ENCODE measurements around the gene CACNA2D1.

Gene CACNA2D1

GRCh38 chr7:81986723-81987470 lies 456.7 kb downstream of the CACNA2D1 start:
- H3K9me3 ChIP-seq (replicated peaks; ENCODE audit: low read length), result no peaks in the 10 kb centered on the region
- no peaks in the 10 kb centered on the region for H3K36me3 ChIP-seq (ENCODE audit: insufficient read depth, low read length)
- H3K27me3 ChIP-seq (ENCODE audit: control insufficient read depth, insufficient read depth, low read length), result no peaks in the 10 kb centered on the region
- H3K4me3 ChIP-seq (ENCODE audit: low read length), result no peak overlapping the region
- no peak overlapping the region for H3K4me2 ChIP-seq (ENCODE audit: low read length)
- H3K9ac ChIP-seq (ENCODE audit: low read depth, low read length), result no peak overlapping the region
- H3K4me1 ChIP-seq (ENCODE audit: control insufficient read depth, insufficient read depth, low read length), result peaks cover 5% of the 10 kb centered on the region

GRCh38 chr7:81983406-81983805 lies 460.2 kb downstream of the CACNA2D1 start:
- H3K9me3 ChIP-seq (replicated peaks; ENCODE audit: low read length), result no peaks in the 10 kb centered on the region

GRCh38 chr7:81973117-81973516 lies 470.5 kb downstream of the CACNA2D1 start:
- Histone ChIP-seq H3K36me3 (ENCODE audit: insufficient read depth, low read length) (no peaks in the 10 kb centered on the region), H3K4me3 (ENCODE audit: low read length) (no peak overlapping the region), H3K27me3 (ENCODE audit: control insufficient read depth, insufficient read depth, low read length) (no peaks in the 10 kb centered on the region), H3K9me3 (replicated peaks; ENCODE audit: low read length) (no peaks in the 10 kb centered on the region), H3K9ac (ENCODE audit: low read depth, low read length) (no peak overlapping the region), H3K4me1 (ENCODE audit: control insufficient read depth, insufficient read depth, low read length) (no peaks in the 10 kb centered on the region), H3K4me2 (ENCODE audit: low read length) (no peak overlapping the region)

More at GRCh38 chr7:81983406-81983805, 460.2 kb downstream of the CACNA2D1 start:
- Histone ChIP-seq H3K27me3 (ENCODE audit: control insufficient read depth, insufficient read depth, low read length) (no peaks in the 10 kb centered on the region), H3K4me3 (ENCODE audit: low read length) (no peak overlapping the region), H3K4me2 (ENCODE audit: low read length) (no peak overlapping the region), H3K36me3 (ENCODE audit: insufficient read depth, low read length) (no peaks in the 10 kb centered on the region), H3K9ac (ENCODE audit: low read depth, low read length) (no peak overlapping the region), H3K4me1 (ENCODE audit: control insufficient read depth, insufficient read depth, low read length) (no peaks in the 10 kb centered on the region)

- no peaks in the 10 kb centered on the region for H3K36me3 ChIP-seq (ENCODE audit: insufficient read depth, low read length)
- no peaks in the 10 kb centered on the region for H3K27me3 ChIP-seq (ENCODE audit: control insufficient read depth, insufficient read depth, low read length)
- H3K9ac ChIP-seq (ENCODE audit: low read depth, low read length), result no peak overlapping the region
- H3K9me3 ChIP-seq (replicated peaks; ENCODE audit: low read length), result no peaks in the 10 kb centered on the region
- no peak overlapping the region for H3K4me2 ChIP-seq (ENCODE audit: low read length)
- peaks cover 10% of the 10 kb centered on the region for H3K4me1 ChIP-seq (ENCODE audit: control insufficient read depth, insufficient read depth, low read length)
- H3K4me3 ChIP-seq (ENCODE audit: low read length), result no peak overlapping the region
These were observed 483.6 kb downstream of the CACNA2D1 start for GRCh38 chr7:81960026-81960425.

GRCh38 chr7:81957517-81957916 lies 486.1 kb downstream of the CACNA2D1 start:
- Histone ChIP-seq H3K9ac (ENCODE audit: low read depth, low read length) (no peak overlapping the region), H3K4me1 (ENCODE audit: control insufficient read depth, insufficient read depth, low read length) (no peaks in the 10 kb centered on the region), H3K36me3 (ENCODE audit: insufficient read depth, low read length) (no peaks in the 10 kb centered on the region), H3K27me3 (ENCODE audit: control insufficient read depth, insufficient read depth, low read length) (no peaks in the 10 kb centered on the region), H3K9me3 (replicated peaks; ENCODE audit: low read length) (no peaks in the 10 kb centered on the region), H3K4me2 (ENCODE audit: low read length) (no peak overlapping the region), H3K4me3 (ENCODE audit: low read length) (no peak overlapping the region)

GRCh38 chr7:81956520-81956919 lies 487.1 kb downstream of the CACNA2D1 start:
- no peak overlapping the region for H3K4me3 ChIP-seq (ENCODE audit: low read length)
- no peaks in the 10 kb centered on the region for H3K36me3 ChIP-seq (ENCODE audit: insufficient read depth, low read length)
- H3K9me3 ChIP-seq (replicated peaks; ENCODE audit: low read length), result no peaks in the 10 kb centered on the region
- no peaks in the 10 kb centered on the region for H3K27me3 ChIP-seq (ENCODE audit: control insufficient read depth, insufficient read depth, low read length)
- no peak overlapping the region for H3K4me2 ChIP-seq (ENCODE audit: low read length)
- H3K9ac ChIP-seq (ENCODE audit: low read depth, low read length), result no peak overlapping the region
- no peaks in the 10 kb centered on the region for H3K4me1 ChIP-seq (ENCODE audit: control insufficient read depth, insufficient read depth, low read length)

- no peak overlapping the region for H3K4me2 ChIP-seq (ENCODE audit: low read length)
- no peaks in the 10 kb centered on the region for H3K4me1 ChIP-seq (ENCODE audit: control insufficient read depth, insufficient read depth, low read length)
- H3K9me3 ChIP-seq (replicated peaks; ENCODE audit: low read length), result no peaks in the 10 kb centered on the region
- no peak overlapping the region for H3K4me3 ChIP-seq (ENCODE audit: low read length)
- H3K27me3 ChIP-seq (ENCODE audit: control insufficient read depth, insufficient read depth, low read length), result no peaks in the 10 kb centered on the region
- H3K36me3 ChIP-seq (ENCODE audit: insufficient read depth, low read length), result no peaks in the 10 kb centered on the region
- H3K9ac ChIP-seq (ENCODE audit: low read depth, low read length), result no peak overlapping the region
These were observed 494.3 kb downstream of the CACNA2D1 start for GRCh38 chr7:81949306-81949705.

GRCh38 chr7:81944058-81944457 lies 499.5 kb downstream of the CACNA2D1 start:
- H3K4me1 ChIP-seq (ENCODE audit: control insufficient read depth, insufficient read depth, low read length), result no peaks in the 10 kb centered on the region
- H3K4me2 ChIP-seq (ENCODE audit: low read length), result no peak overlapping the region
- no peaks in the 10 kb centered on the region for H3K9me3 ChIP-seq (replicated peaks; ENCODE audit: low read length)
- H3K27me3 ChIP-seq (ENCODE audit: control insufficient read depth, insufficient read depth, low read length), result no peaks in the 10 kb centered on the region
- no peak overlapping the region for H3K4me3 ChIP-seq (ENCODE audit: low read length)
- H3K36me3 ChIP-seq (ENCODE audit: insufficient read depth, low read length), result no peaks in the 10 kb centered on the region
- no peak overlapping the region for H3K9ac ChIP-seq (ENCODE audit: low read depth, low read length)

- H3K27me3 ChIP-seq (ENCODE audit: control insufficient read depth, insufficient read depth, low read length), result no peaks in the 10 kb centered on the region
- no peak overlapping the region for H3K4me2 ChIP-seq (ENCODE audit: low read length)
- no peaks in the 10 kb centered on the region for H3K4me1 ChIP-seq (ENCODE audit: control insufficient read depth, insufficient read depth, low read length)
These were observed 506.5 kb downstream of the CACNA2D1 start for GRCh38 chr7:81937091-81937490.

GRCh38 chr7:81934596-81935301 lies 508.8 kb downstream of the CACNA2D1 start:
- Histone ChIP-seq H3K4me1 (ENCODE audit: control insufficient read depth, insufficient read depth, low read length) (no peaks in the 10 kb centered on the region), H3K9ac (ENCODE audit: low read depth, low read length) (no peak overlapping the region), H3K27me3 (ENCODE audit: control insufficient read depth, insufficient read depth, low read length) (no peaks in the 10 kb centered on the region), H3K36me3 (ENCODE audit: insufficient read depth, low read length) (no peaks in the 10 kb centered on the region), H3K4me2 (ENCODE audit: low read length) (no peak overlapping the region), H3K9me3 (replicated peaks; ENCODE audit: low read length) (no peaks in the 10 kb centered on the region), H3K4me3 (ENCODE audit: low read length) (no peak overlapping the region)

More at GRCh38 chr7:81937091-81937490, 506.5 kb downstream of the CACNA2D1 start:
- Histone ChIP-seq H3K9me3 (replicated peaks; ENCODE audit: low read length) (no peaks in the 10 kb centered on the region), H3K36me3 (ENCODE audit: insufficient read depth, low read length) (no peaks in the 10 kb centered on the region), H3K9ac (ENCODE audit: low read depth, low read length) (no peak overlapping the region), H3K4me3 (ENCODE audit: low read length) (no peak overlapping the region)

- no peak overlapping the region for H3K9ac ChIP-seq (ENCODE audit: low read depth, low read length)
- H3K36me3 ChIP-seq (ENCODE audit: insufficient read depth, low read length), result no peaks in the 10 kb centered on the region
- no peak overlapping the region for H3K4me3 ChIP-seq (ENCODE audit: low read length)
- no peaks in the 10 kb centered on the region for H3K9me3 ChIP-seq (replicated peaks; ENCODE audit: low read length)
- no peak overlapping the region for H3K4me2 ChIP-seq (ENCODE audit: low read length)
- H3K4me1 ChIP-seq (ENCODE audit: control insufficient read depth, insufficient read depth, low read length), result no peaks in the 10 kb centered on the region
- no peaks in the 10 kb centered on the region for H3K27me3 ChIP-seq (ENCODE audit: control insufficient read depth, insufficient read depth, low read length)
These were observed 510.6 kb downstream of the CACNA2D1 start for GRCh38 chr7:81932936-81933335.

GRCh38 chr7:81929386-81929785 lies 514.2 kb downstream of the CACNA2D1 start:
- Histone ChIP-seq H3K4me2 (ENCODE audit: low read length) (no peak overlapping the region), H3K4me3 (ENCODE audit: low read length) (no peak overlapping the region), H3K36me3 (ENCODE audit: insufficient read depth, low read length) (no peaks in the 10 kb centered on the region), H3K4me1 (ENCODE audit: control insufficient read depth, insufficient read depth, low read length) (no peaks in the 10 kb centered on the region), H3K27me3 (ENCODE audit: control insufficient read depth, insufficient read depth, low read length) (no peaks in the 10 kb centered on the region), H3K9me3 (replicated peaks; ENCODE audit: low read length) (no peaks in the 10 kb centered on the region), H3K9ac (ENCODE audit: low read depth, low read length) (no peak overlapping the region)

Measured in skeletal muscle satellite cell (primary cell).